HEK293 (cell line): ENCODE data around the gene TADA2B.
A peak's percentile ranks its signal among the peaks of the same experiment; 100 is the strongest.

ENCODE experiments used
- CTCF ChIA-PET: fragments of 350-600 bp; formaldehyde crosslinking; extraction: SDS; loops from one replicate; lab custom pipeline; 2021; ENCODE audit warnings: antibody characterized with exemption; lab: Yijun Ruan, JAX
- POLR2A ChIA-PET: fragments of 300-600 bp; formaldehyde crosslinking; extraction: SDS; loops from one replicate; lab custom pipeline; 2020; ENCODE audit warnings: antibody characterized with exemption, inconsistent platforms; lab: Yijun Ruan, JAX
- H3K27ac ChIP-seq: fragments of 200-500 bp; sonication (Bioruptor generic); 2 replicates; pipeline ENCODE4 v1.5.1; 2014; ENCODE audit warnings: low read depth, low read length, control low read depth, inconsistent platforms; ENCODE audit errors: extremely low read depth
- H3K36me3 ChIP-seq, 2 experiments: fragments of 200-500 bp in 1 of 2; sonication (Bioruptor generic) in 1 of 2; 1 replicate in 1 of 2; 2 replicates in 1 of 2; pipeline ENCODE4 v1.5.1; 2014 to 2017; ENCODE audit warnings: inconsistent platforms in 2 of 2, low read length in 2 of 2; ENCODE audit not compliant: control insufficient read depth in 2 of 2, insufficient read depth in 1 of 2
- H3K4me1 ChIP-seq: fragments of 200-500 bp; sonication (Bioruptor generic); 2 replicates; pipeline ENCODE4 v1.5.1; 2014; ENCODE audit warnings: mild to moderate bottlenecking, low read length, inconsistent platforms; ENCODE audit not compliant: control insufficient read depth, insufficient read depth
- H3K4me3 ChIP-seq: 2 replicates; pipeline ENCODE4 v1.5.1; 2011; ENCODE audit warnings: low read depth, mild to moderate bottlenecking, control low read depth, low read length, moderate library complexity
- H3K9me3 ChIP-seq: fragments of 200-500 bp; sonication (Bioruptor generic); 2 replicates; pipeline ENCODE4 v1.5.1; 2014; ENCODE audit warnings: low read depth, low read length, inconsistent platforms; ENCODE audit not compliant: control insufficient read depth, insufficient read depth
- CTCF ChIP-seq: fragments of 450-650 bp; formaldehyde crosslinking; IDR thresholded peaks from 2 replicates; pipeline ENCODE4 v1.5.1; 2016; ENCODE audit warnings: missing biosample characterization, missing genetic modification characterization
- GLIS1 ChIP-seq: fragments of 450-650 bp; formaldehyde crosslinking; IDR thresholded peaks from 2 replicates; pipeline ENCODE4 v1.5.1; 2016; ENCODE audit warnings: missing biosample characterization, missing genetic modification characterization
- GLIS2 ChIP-seq: fragments of 450-650 bp; formaldehyde crosslinking; IDR thresholded peaks from 2 replicates; pipeline ENCODE4 v1.5.1; 2016; ENCODE audit warnings: missing biosample characterization, missing genetic modification characterization
- HOXC10 ChIP-seq: sonication (generic); formaldehyde crosslinking; IDR thresholded peaks from 2 replicates; pipeline ENCODE4 v1.8.1; 2023; ENCODE audit warnings: mild to moderate bottlenecking, missing genetic modification reagents
- IKZF3 ChIP-seq: fragments of 450-650 bp; IDR thresholded peaks from 2 replicates; pipeline ENCODE4 v1.5.0; 2018; ENCODE audit warnings: missing biosample characterization, mild to moderate bottlenecking, missing genetic modification characterization, moderate library complexity
- KLF10 ChIP-seq: fragments of 450-650 bp; IDR thresholded peaks from 2 replicates; pipeline ENCODE4 v1.5.1; 2018; ENCODE audit warnings: missing biosample characterization, mild to moderate bottlenecking, missing genetic modification characterization
- KLF8 ChIP-seq: fragments of 450-650 bp; formaldehyde crosslinking; IDR thresholded peaks from 2 replicates; pipeline ENCODE4 v1.5.1; 2016; ENCODE audit warnings: missing biosample characterization, missing genetic modification characterization
- TRIM28 ChIP-seq: IDR thresholded peaks from 2 replicates; pipeline ENCODE4 v1.6.1; 2011; ENCODE audit warnings: low read length, control low read depth, borderline replicate concordance
- ZBTB10 ChIP-seq: fragments of 450-650 bp; formaldehyde crosslinking; IDR thresholded peaks from 2 replicates; pipeline ENCODE4 v1.5.1; 2016; ENCODE audit warnings: missing biosample characterization, missing genetic modification characterization
- ZEB2 ChIP-seq: fragments of 450-650 bp; formaldehyde crosslinking; IDR thresholded peaks from 2 replicates; pipeline ENCODE4 v1.5.1; 2016; ENCODE audit warnings: missing biosample characterization, missing genetic modification characterization
- ZFHX2 ChIP-seq: fragments of 450-650 bp; formaldehyde crosslinking; conservative IDR thresholded peaks from 2 replicates; pipeline ENCODE4 v1.5.1; 2016; ENCODE audit warnings: missing biosample characterization, missing genetic modification characterization
- ZNF112 ChIP-seq: fragments of 450-650 bp; formaldehyde crosslinking; IDR thresholded peaks from 2 replicates; pipeline ENCODE4 v1.5.0; 2017; ENCODE audit warnings: missing biosample characterization, missing genetic modification characterization
- ZNF221 ChIP-seq: fragments of 450-650 bp; formaldehyde crosslinking; IDR thresholded peaks from 2 replicates; pipeline ENCODE4 v1.5.1; 2017; ENCODE audit warnings: missing biosample characterization, missing genetic modification characterization, borderline replicate concordance
- ZNF362 ChIP-seq: fragments of 450-650 bp; formaldehyde crosslinking; IDR thresholded peaks from 2 replicates; pipeline ENCODE4 v1.5.1; 2016; ENCODE audit warnings: missing biosample characterization, missing genetic modification characterization
- ZNF501 ChIP-seq: fragments of 450-650 bp; formaldehyde crosslinking; IDR thresholded peaks from 2 replicates; pipeline ENCODE4 v1.5.1; 2016; ENCODE audit warnings: missing biosample characterization, missing genetic modification characterization
- ZNF610 ChIP-seq: fragments of 450-650 bp; formaldehyde crosslinking; IDR thresholded peaks from 2 replicates; pipeline ENCODE4 v1.5.1; 2016; ENCODE audit warnings: missing biosample characterization, missing genetic modification characterization, borderline replicate concordance
- ZNF654 ChIP-seq: fragments of 450-650 bp; formaldehyde crosslinking; IDR thresholded peaks from 2 replicates; pipeline ENCODE4 v1.5.1; 2016; ENCODE audit warnings: low read depth, missing biosample characterization, missing genetic modification characterization
- ZNF768 ChIP-seq: fragments of 450-650 bp; formaldehyde crosslinking; IDR thresholded peaks from 2 replicates; pipeline ENCODE4 v1.5.1; 2018; ENCODE audit warnings: missing biosample characterization, mild to moderate bottlenecking, missing genetic modification characterization
- ZSCAN18 ChIP-seq: fragments of 450-650 bp; formaldehyde crosslinking; IDR thresholded peaks from 2 replicates; pipeline ENCODE4 v1.5.1; 2016; ENCODE audit warnings: missing biosample characterization, missing genetic modification characterization
- TF ChIP-seq, protein P1 (sequence below): fragments of 450-650 bp; formaldehyde crosslinking; IDR thresholded peaks from 2 replicates; pipeline ENCODE4 v1.5.1; 2016; ENCODE audit warnings: missing biosample characterization, missing genetic modification characterization
- TF ChIP-seq, protein P2 (sequence below): fragments of 450-650 bp; formaldehyde crosslinking; IDR thresholded peaks from 2 replicates; pipeline ENCODE4 v1.5.1; 2016; ENCODE audit warnings: missing biosample characterization, missing genetic modification characterization

Gene TADA2B

GRCh38 chr4:7070729-7071511, 27.7 kb downstream of the TADA2B start:
- Histone ChIP-seq H3K4me1 (peaks cover 2% of the 10 kb centered on the region; the same call in 1 of the 2 replicates), H3K4me3 (no peak overlapping the region), H3K36me3 (peaks cover 0 to 9% of the 10 kb centered on the region in 2 experiments; a peak in 1 of 3 replicates), H3K27ac (no peak overlapping the region), H3K9me3 (no peaks in the 10 kb centered on the region)
- ChIA-PET CTCF (interaction anchor here (0.6 to 6.3 kb wide), 27 partner anchors 9 to 1636 kb away, joined by 3 to 69 read pairs (median 4); partner anchors contain the start of gene TADA2B), POLR2A (no interaction called here)
- TF ChIP-seq ZEB2 (tag by site-specific recombination) (peak; percentile 51; the same call in 1 of the 2 replicates), ZNF112 (no peak), GLIS2 (tag by site-specific recombination) (0 out of 2 replicates have a peak, but pooled peaks have one; percentile 21), CTCF (tag by site-specific recombination) (peak; percentile 83), ZNF610 (tag by site-specific recombination) (no peak), ZNF654 (tag by site-specific recombination) (peak; percentile 67), TRIM28 (peak; percentile 18; the same call in 1 of the 2 replicates)
- TF ChIP-seq, protein P1, sequence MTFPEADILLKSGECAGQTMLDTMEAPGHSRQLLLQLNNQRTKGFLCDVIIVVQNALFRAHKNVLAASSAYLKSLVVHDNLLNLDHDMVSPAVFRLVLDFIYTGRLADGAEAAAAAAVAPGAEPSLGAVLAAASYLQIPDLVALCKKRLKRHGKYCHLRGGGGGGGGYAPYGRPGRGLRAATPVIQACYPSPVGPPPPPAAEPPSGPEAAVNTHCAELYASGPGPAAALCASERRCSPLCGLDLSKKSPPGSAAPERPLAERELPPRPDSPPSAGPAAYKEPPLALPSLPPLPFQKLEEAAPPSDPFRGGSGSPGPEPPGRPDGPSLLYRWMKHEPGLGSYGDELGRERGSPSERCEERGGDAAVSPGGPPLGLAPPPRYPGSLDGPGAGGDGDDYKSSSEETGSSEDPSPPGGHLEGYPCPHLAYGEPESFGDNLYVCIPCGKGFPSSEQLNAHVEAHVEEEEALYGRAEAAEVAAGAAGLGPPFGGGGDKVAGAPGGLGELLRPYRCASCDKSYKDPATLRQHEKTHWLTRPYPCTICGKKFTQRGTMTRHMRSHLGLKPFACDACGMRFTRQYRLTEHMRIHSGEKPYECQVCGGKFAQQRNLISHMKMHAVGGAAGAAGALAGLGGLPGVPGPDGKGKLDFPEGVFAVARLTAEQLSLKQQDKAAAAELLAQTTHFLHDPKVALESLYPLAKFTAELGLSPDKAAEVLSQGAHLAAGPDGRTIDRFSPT, result 0 out of 2 replicates have a peak, but pooled peaks have one; percentile 26

DNA sequence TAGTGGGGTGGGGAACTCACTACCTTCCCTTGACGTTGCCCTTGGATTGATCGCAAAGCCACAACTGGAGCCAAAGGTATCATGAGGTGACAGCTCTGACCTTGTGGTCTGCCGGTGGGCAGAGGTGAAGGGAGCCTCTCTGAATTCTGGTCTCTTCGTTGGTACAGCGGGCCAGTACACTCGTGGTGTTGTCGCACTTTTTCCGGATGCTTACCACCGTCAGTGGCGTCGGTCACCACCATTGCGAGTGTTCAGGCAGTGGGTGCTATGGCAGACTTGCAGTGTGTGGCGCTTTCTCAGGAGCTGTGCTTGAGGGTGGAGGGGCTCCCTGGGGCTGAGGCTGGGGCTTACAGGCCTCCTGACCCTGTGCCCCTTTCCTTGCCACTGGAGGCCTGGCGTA, 29.9 kb downstream of the TADA2B start:
- CTCF ChIA-PET, result no interaction called here
- TF ChIP-seq ZSCAN18 (tag by site-specific recombination) (no peak), ZNF221 (tag by site-specific recombination) (no peak), ZNF501 (tag by site-specific recombination) (no peak), ZNF362 (tag by site-specific recombination) (no peak), KLF10 (tag by site-specific recombination) (no peak), ZBTB10 (tag by site-specific recombination) (no peak), KLF8 (tag by site-specific recombination) (no peak), GLIS1 (tag by site-specific recombination) (no peak), ZNF768 (tag by site-specific recombination) (no peak), ZFHX2 (no peak), HOXC10 (CRISPR knock-in tag) (no peak), IKZF3 (no peak)
- TF ChIP-seq, protein P2, sequence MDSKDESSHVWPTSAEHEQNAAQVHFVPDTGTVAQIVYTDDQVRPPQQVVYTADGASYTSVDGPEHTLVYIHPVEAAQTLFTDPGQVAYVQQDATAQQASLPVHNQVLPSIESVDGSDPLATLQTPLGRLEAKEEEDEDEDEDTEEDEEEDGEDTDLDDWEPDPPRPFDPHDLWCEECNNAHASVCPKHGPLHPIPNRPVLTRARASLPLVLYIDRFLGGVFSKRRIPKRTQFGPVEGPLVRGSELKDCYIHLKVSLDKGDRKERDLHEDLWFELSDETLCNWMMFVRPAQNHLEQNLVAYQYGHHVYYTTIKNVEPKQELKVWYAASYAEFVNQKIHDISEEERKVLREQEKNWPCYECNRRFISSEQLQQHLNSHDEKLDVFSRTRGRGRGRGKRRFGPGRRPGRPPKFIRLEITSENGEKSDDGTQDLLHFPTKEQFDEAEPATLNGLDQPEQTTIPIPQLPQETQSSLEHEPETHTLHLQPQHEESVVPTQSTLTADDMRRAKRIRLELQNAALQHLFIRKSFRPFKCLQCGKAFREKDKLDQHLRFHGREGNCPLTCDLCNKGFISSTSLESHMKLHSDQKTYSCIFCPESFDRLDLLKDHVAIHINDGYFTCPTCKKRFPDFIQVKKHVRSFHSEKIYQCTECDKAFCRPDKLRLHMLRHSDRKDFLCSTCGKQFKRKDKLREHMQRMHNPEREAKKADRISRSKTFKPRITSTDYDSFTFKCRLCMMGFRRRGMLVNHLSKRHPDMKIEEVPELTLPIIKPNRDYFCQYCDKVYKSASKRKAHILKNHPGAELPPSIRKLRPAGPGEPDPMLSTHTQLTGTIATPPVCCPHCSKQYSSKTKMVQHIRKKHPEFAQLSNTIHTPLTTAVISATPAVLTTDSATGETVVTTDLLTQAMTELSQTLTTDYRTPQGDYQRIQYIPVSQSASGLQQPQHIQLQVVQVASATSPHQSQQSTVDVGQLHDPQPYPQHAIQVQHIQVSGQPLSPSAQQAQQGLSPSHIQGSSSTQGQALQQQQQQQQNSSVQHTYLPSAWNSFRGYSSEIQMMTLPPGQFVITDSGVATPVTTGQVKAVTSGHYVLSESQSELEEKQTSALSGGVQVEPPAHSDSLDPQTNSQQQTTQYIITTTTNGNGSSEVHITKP (tag by site-specific recombination), result no peak

More for the DNA sequence above, 29.9 kb downstream of the TADA2B start:
- no peak overlapping the region for H3K27ac ChIP-seq
- H3K36me3 ChIP-seq, result no peaks in the 10 kb centered on the region
- POLR2A ChIA-PET, result no interaction called here
- no peaks in the 10 kb centered on the region for H3K4me1 ChIP-seq
- no peaks in the 10 kb centered on the region for H3K9me3 ChIP-seq
- no peak overlapping the region for H3K4me3 ChIP-seq
